Spleen (tissue), 7 donors: Measurements from ENCODE around the gene HNF1A.

Source experiments
- POLR2A ChIP-seq, 3 donors: fragments of 450-650 bp; IDR thresholded peaks; one replicate each; pipeline ENCODE4 v1.5.1; 2017; ENCODE audit warnings: antibody characterized with exemption in 3 of 3, mild to moderate bottlenecking in 1 of 3
- TF ChIP-seq, protein P1 (sequence below), 11 experiments: fragments of 200-600 bp in 7 of 11; fragments of 450-650 bp in 4 of 11; sonication (generic) in 4 of 11; IDR thresholded peaks in 8 of 11; conservative IDR thresholded peaks in 3 of 11; 1 replicate in 7 of 11; 2 replicates in 4 of 11; pipeline versions ENCODE4 v1.4.0 to v1.8.0; 2016 to 2021; ENCODE audit warnings: antibody characterized with exemption in 11 of 11, inconsistent platforms in 4 of 11, mild to moderate bottlenecking in 1 of 11
- donor health status: DM: no; HTN: no; CAD: no; lungs with moderate emphysema.
- donor health status: DM: no; HTN: no; CAD: no.
- donor health status: DM: no; HTN: no; CAD: no.

GRCh38 chr12:121023799-121024198, 45.5 kb downstream of the HNF1A start:
- TF ChIP-seq POLR2A (IDR thresholded peaks at IDR 0.05) = no peak
- TF ChIP-seq, protein P1, sequence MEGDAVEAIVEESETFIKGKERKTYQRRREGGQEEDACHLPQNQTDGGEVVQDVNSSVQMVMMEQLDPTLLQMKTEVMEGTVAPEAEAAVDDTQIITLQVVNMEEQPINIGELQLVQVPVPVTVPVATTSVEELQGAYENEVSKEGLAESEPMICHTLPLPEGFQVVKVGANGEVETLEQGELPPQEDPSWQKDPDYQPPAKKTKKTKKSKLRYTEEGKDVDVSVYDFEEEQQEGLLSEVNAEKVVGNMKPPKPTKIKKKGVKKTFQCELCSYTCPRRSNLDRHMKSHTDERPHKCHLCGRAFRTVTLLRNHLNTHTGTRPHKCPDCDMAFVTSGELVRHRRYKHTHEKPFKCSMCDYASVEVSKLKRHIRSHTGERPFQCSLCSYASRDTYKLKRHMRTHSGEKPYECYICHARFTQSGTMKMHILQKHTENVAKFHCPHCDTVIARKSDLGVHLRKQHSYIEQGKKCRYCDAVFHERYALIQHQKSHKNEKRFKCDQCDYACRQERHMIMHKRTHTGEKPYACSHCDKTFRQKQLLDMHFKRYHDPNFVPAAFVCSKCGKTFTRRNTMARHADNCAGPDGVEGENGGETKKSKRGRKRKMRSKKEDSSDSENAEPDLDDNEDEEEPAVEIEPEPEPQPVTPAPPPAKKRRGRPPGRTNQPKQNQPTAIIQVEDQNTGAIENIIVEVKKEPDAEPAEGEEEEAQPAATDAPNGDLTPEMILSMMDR (IDR thresholded peaks at IDR 0.05 in 8 of 11, conservative IDR thresholded peaks at IDR 0.05 in 3 of 11) = no peak
